Measurements from ENCODE around the gene ZNF764. TPM values are rescaled to one million over a fixed set of nuclear protein-coding genes. Genes with fewer than 3 reads are reported as not detected.

ZNF764 gene
- total RNA-seq, 1 donor: 7.6 TPM

- peaks cover 9% of the 10 kb centered on the region for H3K4me1 ChIP-seq (ENCODE audit: insufficient read depth, low read length)
- no peaks in the 10 kb centered on the region for H3K27me3 ChIP-seq (ENCODE audit: insufficient read depth, low read length)
- peak within 1 kb of the TSS; percentile 91 for H3K4me3 ChIP-seq (ENCODE audit: insufficient read depth, low read length)
- peaks cover 17% of the 10 kb centered on the region for H3K36me3 ChIP-seq (ENCODE audit: insufficient read depth, low read length)
- H3K4me2 ChIP-seq (ENCODE audit: insufficient read depth, low read length): peak within 1 kb of the TSS; percentile 85
- DNase-seq (ENCODE audit: insufficient read length, low spot score, missing footprints): peak; percentile 98
- no peaks in the 10 kb centered on the region for H3K9me3 ChIP-seq (ENCODE audit: low read depth, low read length)
- no peak for TF ChIP-seq CTCF (IDR thresholded peaks at IDR 0.05; ENCODE audit: extremely low read depth, low read depth, low read length)
- H4K20me1 ChIP-seq (ENCODE audit: insufficient read depth, low read length): no peaks in the 10 kb centered on the region
- H2AFZ ChIP-seq (ENCODE audit: low read length): peak within 1 kb of the TSS; percentile 91
- peaks cover 21% of the 10 kb centered on the region for H3K79me2 ChIP-seq (ENCODE audit: insufficient read depth, low read length)
- peak within 1 kb of the TSS; percentile 93 for H3K27ac ChIP-seq (ENCODE audit: low read depth, low read length)
Measured at GRCh38 chr16:30534368-30535105, 23.6 kb downstream of the ZNF764 start, which contains the start of gene ZNF747. TSS of gene ZNF747 (minus strand) at chr16:30534858. CDS start at chr16:30534679, 179 bp downstream.

GRCh38 chr16:30533748-30534367 is 24.3 kb downstream of the ZNF764 start:
- Histone ChIP-seq H2AFZ (ENCODE audit: low read length) (peak overlapping the region; percentile 91), H3K4me1 (ENCODE audit: insufficient read depth, low read length) (peaks cover 9% of the 10 kb centered on the region), H3K4me2 (ENCODE audit: insufficient read depth, low read length) (peak overlapping the region; percentile 85), H3K27me3 (ENCODE audit: insufficient read depth, low read length) (no peaks in the 10 kb centered on the region), H3K36me3 (ENCODE audit: insufficient read depth, low read length) (peaks cover 17% of the 10 kb centered on the region), H3K9me3 (ENCODE audit: low read depth, low read length) (no peaks in the 10 kb centered on the region), H3K4me3 (ENCODE audit: insufficient read depth, low read length) (peak overlapping the region; percentile 91), H4K20me1 (ENCODE audit: insufficient read depth, low read length) (no peaks in the 10 kb centered on the region), H3K27ac (ENCODE audit: low read depth, low read length) (peak overlapping the region; percentile 93), H3K79me2 (ENCODE audit: insufficient read depth, low read length) (peaks cover 21% of the 10 kb centered on the region)
- no peak for TF ChIP-seq CTCF (IDR thresholded peaks at IDR 0.05; ENCODE audit: extremely low read depth, low read depth, low read length)
- peak; percentile 70 for DNase-seq (ENCODE audit: insufficient read length, low spot score, missing footprints)

- Histone ChIP-seq H3K9me3 (ENCODE audit: low read depth, low read length) (no peaks in the 10 kb centered on the region), H3K79me2 (ENCODE audit: insufficient read depth, low read length) (peaks cover 21% of the 10 kb centered on the region), H3K36me3 (ENCODE audit: insufficient read depth, low read length) (peaks cover 17% of the 10 kb centered on the region), H3K27ac (ENCODE audit: low read depth, low read length) (no peak overlapping the region), H3K4me3 (ENCODE audit: insufficient read depth, low read length) (no peak overlapping the region), H3K27me3 (ENCODE audit: insufficient read depth, low read length) (no peaks in the 10 kb centered on the region), H3K4me2 (ENCODE audit: insufficient read depth, low read length) (peak overlapping the region; percentile 85), H3K4me1 (ENCODE audit: insufficient read depth, low read length) (peaks cover 9% of the 10 kb centered on the region), H2AFZ (ENCODE audit: low read length) (no peak overlapping the region), H4K20me1 (ENCODE audit: insufficient read depth, low read length) (no peaks in the 10 kb centered on the region)
- no peak for TF ChIP-seq CTCF (IDR thresholded peaks at IDR 0.05; ENCODE audit: extremely low read depth, low read depth, low read length)
- peak; percentile 67 for DNase-seq (ENCODE audit: insufficient read length, low spot score, missing footprints)
Measured at GRCh38 chr16:30533146-30533522, 25.0 kb downstream of the ZNF764 start.
